PC-3 (cell line): ENCODE measurements around the gene ALPK3. TPM values are rescaled to one million over a fixed set of nuclear protein-coding genes. Genes with fewer than 3 reads are reported as not detected.
"Not testable (repeated sequence)": the region's sequence is repeated elsewhere in the genome, so short reads cannot be mapped to it uniquely, and the experiment has no call there.

Experiments used
- ATAC-seq: fragments of 200-7000 bp; cut with Tn5 transposase; 2 replicates; pipeline ENCODE4 v1.9.1; 2020; ENCODE audit warnings: mild to moderate bottlenecking, moderate library complexity
- BruUV-seq: library from RNA; stranded (reverse); fragments of 400-500 nt; replicated peaks from 2 replicates; lab custom pipeline; 2021; lab: Mats Ljungman, UMichigan
- CTCF ChIA-PET: fragments of 300-600 bp; sonication (Branson Sonifier 250); formaldehyde crosslinking; loops from one replicate; lab custom pipeline; 2022; ENCODE audit warnings: antibody characterized with exemption; lab: Charles Lee
- POLR2A ChIA-PET: fragments of 300-600 bp; sonication (Branson Sonifier 250); formaldehyde crosslinking; loops from one replicate; lab custom pipeline; 2022; ENCODE audit warnings: antibody characterized with exemption; ENCODE audit not compliant: unreplicated experiment; lab: Charles Lee
- DNase-seq: peaks from one replicate; pipeline ENCODE4 v3.0.0-alpha.2; 2015
- H2AFZ ChIP-seq: fragments of 300-600 bp; sonication (generic); 2 replicates; pipeline ENCODE4 v1.6.0; 2016; ENCODE audit warnings: antibody characterized with exemption, low read length
- H3F3A ChIP-seq: fragments of 300-600 bp; sonication (generic); one replicate; pipeline ENCODE4 v1.6.0; 2017; ENCODE audit warnings: antibody characterized with exemption, low read length, control low read depth, mild to moderate bottlenecking; ENCODE audit not compliant: unreplicated experiment
- H3K27ac ChIP-seq: fragments of 300-600 bp; sonication (generic); 2 replicates; pipeline ENCODE4 v1.5.1; 2016; ENCODE audit warnings: mild to moderate bottlenecking, low read length
- H3K27me3 ChIP-seq: fragments of 300-600 bp; sonication (generic); 2 replicates; pipeline ENCODE4 v1.6.1; 2016; ENCODE audit warnings: low read length, mixed read lengths
- H3K36me3 ChIP-seq: fragments of 300-600 bp; sonication (generic); 2 replicates; pipeline ENCODE4 v1.6.1; 2016; ENCODE audit warnings: low read depth, mixed run types, low read length, mixed read lengths
- H3K4me1 ChIP-seq: fragments of 300-600 bp; sonication (generic); 2 replicates; pipeline ENCODE4 v1.5.1; 2016; ENCODE audit warnings: low read length; ENCODE audit not compliant: insufficient read depth
- H3K4me2 ChIP-seq: fragments of 300-600 bp; sonication (generic); 2 replicates; pipeline ENCODE4 v1.6.0; 2016; ENCODE audit warnings: low read length
- H3K4me3 ChIP-seq: fragments of 300-600 bp; sonication (generic); 2 replicates; pipeline ENCODE4 v1.5.1; 2016; ENCODE audit warnings: mild to moderate bottlenecking, low read length, mixed read lengths
- H3K79me2 ChIP-seq: fragments of 300-600 bp; sonication (generic); 2 replicates; pipeline ENCODE4 v1.6.1; 2017; ENCODE audit warnings: low read length, mixed read lengths
- H3K9ac ChIP-seq: fragments of 300-600 bp; sonication (generic); 2 replicates; pipeline ENCODE4 v1.6.0; 2016; ENCODE audit warnings: mild to moderate bottlenecking, low read length
- H3K9me2 ChIP-seq: fragments of 300-600 bp; sonication (generic); replicated peaks from 2 replicates; pipeline ENCODE4 v1.6.1; 2016; ENCODE audit warnings: mixed run types, low read length, mixed read lengths
- H3K9me3 ChIP-seq: fragments of 300-600 bp; sonication (generic); 2 replicates; pipeline ENCODE4 v1.6.1; 2016; ENCODE audit warnings: low read length, mixed read lengths
- H4K20me1 ChIP-seq: fragments of 300-600 bp; sonication (generic); 2 replicates; pipeline ENCODE4 v1.6.1; 2016; ENCODE audit warnings: low read length, mixed read lengths
- EZH2 ChIP-seq: fragments of 300-600 bp; sonication (generic); IDR thresholded peaks from one replicate; pipeline ENCODE4 v1.6.1; 2017; ENCODE audit warnings: antibody characterized with exemption, mild to moderate bottlenecking, low read length; ENCODE audit not compliant: unreplicated experiment
- EZH2phosphoT487 ChIP-seq: fragments of 300-600 bp; sonication (generic); IDR thresholded peaks from 2 replicates; pipeline ENCODE4 v1.6.1; 2018; ENCODE audit warnings: mild to moderate bottlenecking, antibody characterized with exemption, low read length, borderline replicate concordance
- intact Hi-C: fragments of 100-400 bp; cut with micrococcal nuclease; formaldehyde crosslinking; loops from 2 replicates; pipeline ENCODE4 v1.9.0; 2023
- total RNA-seq: library from RNA; depleted of rRNA; stranded (reverse); fragments of >200 nt; gene quantifications from 2 replicates; pipeline ENCODE4 v1.2.3, GENCODE V29; 2014
- TF ChIP-seq, protein P1 (sequence below): fragments of 300-600 bp; sonication (generic); conservative IDR thresholded peaks from 2 replicates; pipeline ENCODE4 v1.5.1; 2017; ENCODE audit warnings: antibody characterized with exemption, low read depth, mild to moderate bottlenecking, low read length

ALPK3 gene
- total RNA-seq, 1 experiment from 2014 or later = 2.4 TPM

GRCh38 chr15:84874981-84875699 lies 58.0 kb downstream of the ALPK3 start:
- POLR2A ChIA-PET = no interaction called here
- CTCF ChIA-PET = no interaction called here
- no peak overlapping the region for H3K9ac ChIP-seq
- intact Hi-C loops = no loop called here
- TF ChIP-seq, protein P1, sequence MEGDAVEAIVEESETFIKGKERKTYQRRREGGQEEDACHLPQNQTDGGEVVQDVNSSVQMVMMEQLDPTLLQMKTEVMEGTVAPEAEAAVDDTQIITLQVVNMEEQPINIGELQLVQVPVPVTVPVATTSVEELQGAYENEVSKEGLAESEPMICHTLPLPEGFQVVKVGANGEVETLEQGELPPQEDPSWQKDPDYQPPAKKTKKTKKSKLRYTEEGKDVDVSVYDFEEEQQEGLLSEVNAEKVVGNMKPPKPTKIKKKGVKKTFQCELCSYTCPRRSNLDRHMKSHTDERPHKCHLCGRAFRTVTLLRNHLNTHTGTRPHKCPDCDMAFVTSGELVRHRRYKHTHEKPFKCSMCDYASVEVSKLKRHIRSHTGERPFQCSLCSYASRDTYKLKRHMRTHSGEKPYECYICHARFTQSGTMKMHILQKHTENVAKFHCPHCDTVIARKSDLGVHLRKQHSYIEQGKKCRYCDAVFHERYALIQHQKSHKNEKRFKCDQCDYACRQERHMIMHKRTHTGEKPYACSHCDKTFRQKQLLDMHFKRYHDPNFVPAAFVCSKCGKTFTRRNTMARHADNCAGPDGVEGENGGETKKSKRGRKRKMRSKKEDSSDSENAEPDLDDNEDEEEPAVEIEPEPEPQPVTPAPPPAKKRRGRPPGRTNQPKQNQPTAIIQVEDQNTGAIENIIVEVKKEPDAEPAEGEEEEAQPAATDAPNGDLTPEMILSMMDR = no peak
- TF ChIP-seq EZH2 (no peak), EZH2phosphoT487 (no peak)
- H4K20me1 ChIP-seq = no peaks in the 10 kb centered on the region
- no peak overlapping the region for H3K4me2 ChIP-seq
- H3K27me3 ChIP-seq = no peaks in the 10 kb centered on the region
- no peaks in the 10 kb centered on the region for H3K9me3 ChIP-seq
- H2AFZ ChIP-seq = no peak overlapping the region
- H3F3A ChIP-seq = no peaks in the 10 kb centered on the region
- ATAC-seq = no peak
- no peak overlapping the region for H3K4me3 ChIP-seq
- no peaks in the 10 kb centered on the region for H3K36me3 ChIP-seq
- H3K27ac ChIP-seq = no peak overlapping the region
- H3K79me2 ChIP-seq = no peaks in the 10 kb centered on the region
- DNase-seq = no peak
- 0 out of 2 replicates have a peak, but pooled peaks cover 7% of the 10 kb centered on the region for H3K4me1 ChIP-seq
- H3K9me2 ChIP-seq = no peaks in the 10 kb centered on the region
- BruUV-seq = no TSS peak

GRCh38 chr15:84876269-84876668 lies 59.1 kb downstream of the ALPK3 start:
- TF ChIP-seq, protein P1 = no peak
- TF ChIP-seq EZH2phosphoT487 = no peak
- no peak for TF ChIP-seq EZH2
- intact Hi-C loops = no loop called here
- H3K4me2 ChIP-seq = no peak overlapping the region
- no peaks in the 10 kb centered on the region for H3F3A ChIP-seq
- H2AFZ ChIP-seq = no peak overlapping the region
- DNase-seq (no peak), ATAC-seq (no peak)
- H3K4me3 ChIP-seq = no peak overlapping the region
- BruUV-seq = no TSS peak
- no peaks in the 10 kb centered on the region for H3K79me2 ChIP-seq
- H3K9ac ChIP-seq = no peak overlapping the region
- no peaks in the 10 kb centered on the region for H4K20me1 ChIP-seq
- POLR2A ChIA-PET = interaction anchor here (0.6 kb wide), 1 partner anchor 24 kb away, joined by 6 read pairs; no protein-coding TSS in a partner anchor
- H3K27ac ChIP-seq = no peak overlapping the region
- H3K9me2 ChIP-seq = no peaks in the 10 kb centered on the region
- H3K27me3 ChIP-seq = no peaks in the 10 kb centered on the region
- H3K4me1 ChIP-seq = 0 out of 2 replicates have a peak, but pooled peaks cover 7% of the 10 kb centered on the region
- H3K9me3 ChIP-seq = no peaks in the 10 kb centered on the region
- CTCF ChIA-PET = no interaction called here
- no peaks in the 10 kb centered on the region for H3K36me3 ChIP-seq

DNA sequence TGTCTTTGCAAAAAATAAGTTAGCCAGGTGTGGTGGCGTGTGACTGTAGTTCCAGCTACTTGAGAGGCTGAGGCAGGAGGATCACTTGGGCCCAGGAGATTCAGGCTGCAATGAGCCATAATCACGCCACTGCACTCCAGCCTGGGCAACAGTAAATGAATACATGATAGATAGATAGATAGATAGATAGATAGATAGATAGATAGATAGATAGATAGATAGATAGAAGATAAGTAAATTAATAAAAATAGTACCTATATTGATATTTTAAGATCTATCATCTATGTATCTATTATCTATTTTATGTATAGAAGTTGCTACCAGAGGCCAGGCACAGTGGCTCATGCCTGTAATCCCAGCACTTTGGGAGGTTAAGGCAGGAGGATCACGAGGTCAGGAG lies 60.5 kb downstream of the ALPK3 start:
- ATAC-seq, H3K27me3 ChIP-seq, H3K9ac ChIP-seq, H3K9me3 ChIP-seq, H3K36me3 ChIP-seq, DNase-seq, H3K4me3 ChIP-seq, H3K4me1 ChIP-seq, H3K4me2 ChIP-seq, H3K9me2 ChIP-seq, intact Hi-C loops, H3K27ac ChIP-seq, H3K79me2 ChIP-seq, H3F3A ChIP-seq, H2AFZ ChIP-seq, BruUV-seq, H4K20me1 ChIP-seq: not testable (repeated sequence)
- POLR2A ChIA-PET = interaction anchor here (0.6 kb wide), 1 partner anchor 92 kb away, joined by 5 read pairs; no protein-coding TSS in a partner anchor
- CTCF ChIA-PET = interaction anchor here (0.6 kb wide), 1 partner anchor 51 kb away, joined by 4 read pairs; no protein-coding TSS in a partner anchor
